Measurements from ENCODE around the gene PDE8B. TPM values are rescaled to one million over a fixed set of nuclear protein-coding genes. Genes with fewer than 3 reads are reported as not detected.

PDE8B gene
- total and polyA plus RNA-seq, 11 donors = 1.1 to 9.3 (median 3.4) TPM

DNA sequence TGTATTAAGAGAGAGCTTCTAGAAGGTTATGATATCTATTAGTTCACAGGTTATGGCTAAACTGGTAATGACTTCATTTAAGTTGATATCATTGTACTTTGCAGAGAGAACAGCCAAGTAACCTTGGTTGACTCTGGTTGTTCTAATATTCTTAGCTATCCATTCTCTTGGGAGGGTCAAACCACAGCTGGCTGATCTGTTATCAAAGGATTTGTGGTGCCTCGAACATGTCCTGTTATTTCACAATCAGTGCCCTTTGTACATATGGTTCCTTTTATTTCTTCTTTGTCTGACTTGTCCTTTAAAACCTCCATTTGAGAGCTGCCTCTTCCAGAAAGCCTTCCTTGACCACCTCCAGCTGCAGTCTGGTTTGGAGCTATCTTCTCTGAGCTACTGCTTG lies 61.7 kb downstream of the PDE8B start:
- H3K27ac ChIP-seq = no peak overlapping the region
- no peaks in the 10 kb centered on the region for H3K27me3 ChIP-seq
- no peak for DNase-seq
- no peaks in the 10 kb centered on the region for H3K36me3 ChIP-seq
- H3K4me3 ChIP-seq = no peak overlapping the region
- intact Hi-C loops (cut with DNase I) = no loop called here
- TF ChIP-seq, protein P1, sequence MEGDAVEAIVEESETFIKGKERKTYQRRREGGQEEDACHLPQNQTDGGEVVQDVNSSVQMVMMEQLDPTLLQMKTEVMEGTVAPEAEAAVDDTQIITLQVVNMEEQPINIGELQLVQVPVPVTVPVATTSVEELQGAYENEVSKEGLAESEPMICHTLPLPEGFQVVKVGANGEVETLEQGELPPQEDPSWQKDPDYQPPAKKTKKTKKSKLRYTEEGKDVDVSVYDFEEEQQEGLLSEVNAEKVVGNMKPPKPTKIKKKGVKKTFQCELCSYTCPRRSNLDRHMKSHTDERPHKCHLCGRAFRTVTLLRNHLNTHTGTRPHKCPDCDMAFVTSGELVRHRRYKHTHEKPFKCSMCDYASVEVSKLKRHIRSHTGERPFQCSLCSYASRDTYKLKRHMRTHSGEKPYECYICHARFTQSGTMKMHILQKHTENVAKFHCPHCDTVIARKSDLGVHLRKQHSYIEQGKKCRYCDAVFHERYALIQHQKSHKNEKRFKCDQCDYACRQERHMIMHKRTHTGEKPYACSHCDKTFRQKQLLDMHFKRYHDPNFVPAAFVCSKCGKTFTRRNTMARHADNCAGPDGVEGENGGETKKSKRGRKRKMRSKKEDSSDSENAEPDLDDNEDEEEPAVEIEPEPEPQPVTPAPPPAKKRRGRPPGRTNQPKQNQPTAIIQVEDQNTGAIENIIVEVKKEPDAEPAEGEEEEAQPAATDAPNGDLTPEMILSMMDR (IDR thresholded peaks at IDR 0.05) = no peak
- TF ChIP-seq POLR2A (IDR thresholded peaks at IDR 0.05) = no peak
- peaks cover 0 to 12% (median 0%) of the 10 kb centered on the region in 12 donors for H3K9me3 ChIP-seq
- ATAC-seq = no peak
- no peaks in the 10 kb centered on the region for H3K4me1 ChIP-seq
- WGBS, 4 donors = 42 to 64% (median 56%) methylated on average over 1 of the region's 1 CpG

DNA sequence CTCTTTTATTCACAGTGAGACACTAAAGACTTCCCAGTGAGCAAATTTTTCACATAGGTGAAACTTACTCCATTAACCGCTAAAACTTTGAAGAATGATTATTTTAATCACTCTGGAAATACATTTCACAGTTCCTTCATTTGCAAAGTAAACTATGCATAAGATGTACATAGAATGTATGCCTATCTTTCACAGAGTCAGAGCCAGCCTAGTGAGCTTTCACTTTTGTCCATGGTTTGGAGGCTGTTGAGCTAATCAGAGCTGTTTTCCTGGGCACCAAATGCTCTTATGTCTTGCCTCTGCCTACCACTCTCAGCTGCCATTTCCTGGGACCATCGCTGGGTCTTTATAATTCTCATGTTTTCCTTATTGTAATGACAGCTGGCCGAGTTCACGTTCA lies 67.3 kb downstream of the PDE8B start:
- no peaks in the 10 kb centered on the region for H3K36me3 ChIP-seq
- WGBS, 4 donors = 86 to 89% (median 89%) methylated on average over 4 of the region's 4 CpGs

DNA sequence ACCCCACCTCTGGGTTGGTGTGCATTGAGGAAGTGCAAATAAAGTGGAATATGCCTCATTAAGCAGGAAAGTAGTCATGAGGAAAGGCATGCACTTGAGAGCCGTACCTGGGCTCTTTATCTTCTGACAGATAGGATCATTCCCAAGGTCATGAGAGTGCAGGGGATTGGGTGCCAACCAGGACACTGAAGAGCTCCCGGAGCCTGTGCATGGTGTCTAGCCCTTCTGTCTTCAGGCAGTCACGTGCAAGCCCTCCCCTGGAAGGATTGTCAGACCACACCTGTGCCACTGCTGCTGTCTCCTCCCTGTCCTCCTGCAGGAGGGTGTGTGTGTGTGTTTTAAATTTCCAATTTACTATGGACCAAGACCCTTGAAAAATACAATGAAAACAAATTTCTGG lies 69.6 kb downstream of the PDE8B start:
- TF ChIP-seq, protein P1 (IDR thresholded peaks at IDR 0.05) = no peak
- TF ChIP-seq POLR2A (IDR thresholded peaks at IDR 0.05) = no peak
- Histone ChIP-seq H3K9me3 (no peaks in the 10 kb centered on the region), H3K4me1 (peaks cover 0 to 5% (median 0%) of the 10 kb centered on the region in 12 donors), H3K27me3 (no peaks in the 10 kb centered on the region), H3K36me3 (no peaks in the 10 kb centered on the region), H3K4me3 (no peak overlapping the region), H3K27ac (no peak overlapping the region)
- ATAC-seq (no peak), DNase-seq (no peak)
- intact Hi-C loops (cut with DNase I) = no loop called here
- 63 to 79% (median 76%) methylated on average over 3 of the region's 3 CpGs for WGBS, 4 donors

More for the DNA sequence above, 67.3 kb downstream of the PDE8B start:
- no peak for DNase-seq
- no peak overlapping the region for H3K27ac ChIP-seq
- no peak for ATAC-seq
- intact Hi-C loops (cut with DNase I) = no loop called here
- no peak overlapping the region for H3K4me3 ChIP-seq
- no peaks in the 10 kb centered on the region for H3K27me3 ChIP-seq
- no peak for TF ChIP-seq POLR2A (IDR thresholded peaks at IDR 0.05)
- TF ChIP-seq, protein P1 (IDR thresholded peaks at IDR 0.05) = no peak
- no peaks in the 10 kb centered on the region for H3K9me3 ChIP-seq
- H3K4me1 ChIP-seq = peaks cover 0 to 5% (median 0%) of the 10 kb centered on the region in 12 donors

DNA sequence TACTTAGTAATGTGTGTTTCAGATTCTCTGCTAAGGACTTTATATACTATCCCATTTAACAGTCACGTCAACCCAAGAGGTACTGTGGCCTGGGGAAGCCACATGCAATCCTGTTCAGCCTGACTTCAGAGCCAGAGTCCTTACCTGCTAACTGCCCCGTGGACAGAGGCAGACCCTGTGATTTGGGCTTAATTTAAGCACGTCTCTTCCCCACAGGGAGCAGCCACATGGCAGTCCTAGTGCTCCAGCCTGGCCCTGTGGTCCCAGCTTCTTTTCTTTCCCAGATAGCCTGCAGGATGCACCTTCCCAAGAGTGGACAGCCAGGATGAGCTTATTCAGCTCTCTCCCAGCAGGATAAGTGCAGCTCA lies 71.5 kb downstream of the PDE8B start:
- TF ChIP-seq, protein P1 (IDR thresholded peaks at IDR 0.05) = no peak
- TF ChIP-seq POLR2A (IDR thresholded peaks at IDR 0.05) = no peak
- 70 to 81% (median 78%) methylated on average over 3 of the region's 3 CpGs for WGBS, 4 donors
- DNase-seq = no peak
- Histone ChIP-seq H3K4me3 (no peak overlapping the region), H3K27ac (no peak overlapping the region), H3K9me3 (no peaks in the 10 kb centered on the region), H3K4me1 (peaks cover 0 to 5% (median 0%) of the 10 kb centered on the region in 12 donors), H3K36me3 (no peaks in the 10 kb centered on the region), H3K27me3 (no peaks in the 10 kb centered on the region)
- peak in 1 of 4 donors; percentile 42 for ATAC-seq
- intact Hi-C loops (cut with DNase I) = no loop called here
